SK-N-SH treated with all-trans-retinoic acid at 6 μM for 48 hours (cell line): ENCODE data around the gene SMARCA4.

ENCODE experiments used
- ATAC-seq: fragments of 200-7000 bp; cut with Tn5 transposase; 3 replicates; pipeline ENCODE4 v1.9.1; 2020; ENCODE audit warnings: mild to moderate bottlenecking, moderate library complexity
- BACH2 ChIP-seq: fragments of 250-450 bp; sonication (Bioruptor Pico); IDR thresholded peaks from 2 replicates; pipeline ENCODE4 v1.9.0; 2021; ENCODE audit warnings: mild to moderate bottlenecking, borderline replicate concordance
- CSDC2 ChIP-seq: fragments of 250-450 bp; sonication (Bioruptor Pico); IDR thresholded peaks from 2 replicates; pipeline ENCODE4 v1.5.0; 2020; ENCODE audit warnings: mild to moderate bottlenecking, moderate library complexity
- ESRRG ChIP-seq: fragments of 250-450 bp; sonication (Bioruptor Pico); IDR thresholded peaks from 2 replicates; pipeline ENCODE4 v1.6.1; 2021; ENCODE audit warnings: mild to moderate bottlenecking
- GLIS3 ChIP-seq: fragments of 250-450 bp; sonication (Bioruptor Pico); IDR thresholded peaks from 2 replicates; pipeline ENCODE4 v1.5.0; 2020; ENCODE audit warnings: mild to moderate bottlenecking, moderate library complexity
- OSR1 ChIP-seq: fragments of 250-450 bp; sonication (Bioruptor Pico); IDR thresholded peaks from 2 replicates; pipeline ENCODE4 v1.8.0; 2022; ENCODE audit warnings: moderate library complexity, mild to moderate bottlenecking, inconsistent platforms
- POU6F1 ChIP-seq: fragments of 250-450 bp; sonication (Bioruptor Pico); IDR thresholded peaks from 2 replicates; pipeline ENCODE4 v1.8.0; 2021; ENCODE audit warnings: low read depth, mild to moderate bottlenecking, moderate library complexity, borderline replicate concordance
- PPARA ChIP-seq: fragments of 250-450 bp; sonication (Bioruptor Pico); IDR thresholded peaks from 2 replicates; pipeline ENCODE4 v1.5.0; 2020; ENCODE audit warnings: mild to moderate bottlenecking, borderline replicate concordance
- RARB ChIP-seq: fragments of 250-450 bp; sonication (Bioruptor Pico); IDR thresholded peaks from 2 replicates; pipeline ENCODE4 v1.8.0; 2021; ENCODE audit warnings: mild to moderate bottlenecking, moderate library complexity
- SNAI2 ChIP-seq: fragments of 250-450 bp; sonication (Bioruptor Pico); IDR thresholded peaks from 2 replicates; pipeline ENCODE4 v1.5.0; 2020; ENCODE audit warnings: mild to moderate bottlenecking, moderate library complexity
- TCF4 ChIP-seq: fragments of 250-450 bp; sonication (Bioruptor Pico); IDR thresholded peaks from 2 replicates; pipeline ENCODE4 v1.8.0; 2021; ENCODE audit warnings: mild to moderate bottlenecking, moderate library complexity, borderline replicate concordance
- ZC3H10 ChIP-seq: fragments of 250-450 bp; sonication (Bioruptor Pico); IDR thresholded peaks from 2 replicates; pipeline ENCODE4 v1.5.1; 2021; ENCODE audit warnings: mild to moderate bottlenecking, moderate library complexity
- ZFP3 ChIP-seq: fragments of 250-450 bp; sonication (Bioruptor Pico); IDR thresholded peaks from 2 replicates; pipeline ENCODE4 v1.5.0; 2020; ENCODE audit warnings: mild to moderate bottlenecking, moderate library complexity
- ZNF565 ChIP-seq: fragments of 450-650 bp; formaldehyde crosslinking; conservative IDR thresholded peaks from 2 replicates; pipeline ENCODE4 v1.5.0; 2020; ENCODE audit warnings: low read depth, mild to moderate bottlenecking, moderate library complexity
- ZNF70 ChIP-seq: fragments of 450-650 bp; formaldehyde crosslinking; IDR thresholded peaks from 2 replicates; pipeline ENCODE4 v1.5.0; 2020; ENCODE audit warnings: mild to moderate bottlenecking, moderate library complexity
- TF ChIP-seq, protein P1 (sequence below): fragments of 250-450 bp; sonication (Bioruptor Pico); IDR thresholded peaks from 2 replicates; pipeline ENCODE4 v1.8.0; 2020; ENCODE audit warnings: mild to moderate bottlenecking, moderate library complexity, borderline replicate concordance
- TF ChIP-seq, protein P2 (sequence below): fragments of 250-450 bp; sonication (Bioruptor Pico); IDR thresholded peaks from 2 replicates; pipeline ENCODE4 v1.5.1; 2021; ENCODE audit warnings: mild to moderate bottlenecking, moderate library complexity
- TF ChIP-seq, protein P3 (sequence below): fragments of 250-450 bp; sonication (Bioruptor Pico); IDR thresholded peaks from 2 replicates; pipeline ENCODE4 v1.5.1; 2020; ENCODE audit warnings: low read depth, mild to moderate bottlenecking, moderate library complexity

The SMARCA4 gene

DNA sequence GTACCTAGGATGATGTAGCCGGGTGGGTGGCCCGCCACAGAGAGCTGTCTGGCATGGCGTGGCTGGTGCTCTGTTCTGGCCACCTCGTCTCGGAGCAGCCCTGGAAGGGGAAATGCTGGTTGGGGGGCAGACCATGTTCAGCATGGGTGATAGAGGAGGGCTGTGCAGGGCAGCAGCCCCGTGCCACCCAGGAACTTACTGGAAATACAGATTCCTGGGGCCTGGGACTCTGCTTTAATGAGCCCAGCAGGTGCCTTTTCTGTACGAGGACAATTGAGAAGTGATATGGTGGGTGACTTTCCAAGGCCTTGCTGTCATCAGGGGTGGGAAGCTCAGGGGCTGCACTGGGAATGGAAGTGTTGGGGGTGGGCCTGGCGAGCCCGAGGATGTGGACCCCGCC lies 24.7 kb downstream of the SMARCA4 start (continued):
- no peak for TF ChIP-seq POU6F1 (CRISPR knock-in tag)
- TF ChIP-seq ESRRG: no peak

- ATAC-seq: no peak
Measured at GRCh38 chr19:10986301-10987127, 25.7 kb downstream of the SMARCA4 start.

DNA sequence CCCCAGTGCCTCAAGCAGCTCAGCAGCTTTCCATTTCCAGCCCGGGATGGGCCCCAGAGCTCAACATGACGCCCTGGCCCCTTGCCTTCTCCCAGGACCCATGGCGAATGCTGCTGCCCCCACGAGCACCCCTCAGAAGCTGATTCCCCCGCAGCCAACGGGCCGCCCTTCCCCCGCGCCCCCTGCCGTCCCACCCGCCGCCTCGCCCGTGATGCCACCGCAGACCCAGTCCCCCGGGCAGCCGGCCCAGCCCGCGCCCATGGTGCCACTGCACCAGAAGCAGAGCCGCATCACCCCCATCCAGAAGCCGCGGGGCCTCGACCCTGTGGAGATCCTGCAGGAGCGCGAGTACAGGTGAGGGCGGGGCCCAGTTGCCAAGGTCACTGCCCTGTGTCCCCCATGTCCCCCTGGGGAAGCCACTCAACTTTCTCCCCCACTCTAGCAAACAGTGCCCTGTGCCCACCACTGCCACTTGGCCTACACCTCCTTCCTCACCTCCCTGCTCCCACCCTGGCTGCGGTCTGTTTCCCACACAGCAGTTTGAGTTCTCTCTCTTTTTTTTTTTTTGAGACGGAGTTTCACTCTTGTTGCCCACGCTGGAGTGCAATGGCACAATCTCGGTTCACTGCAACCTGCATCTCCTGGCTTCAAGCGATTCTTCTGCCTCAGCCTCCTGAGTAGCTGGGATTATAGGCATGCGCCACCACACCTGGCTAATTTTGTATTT lies 26.9 kb downstream of the SMARCA4 start:
- no peak for ATAC-seq
- TF ChIP-seq GLIS3 (CRISPR knock-in tag): no peak
- no peak for TF ChIP-seq TCF4 (CRISPR knock-in tag)
- no peak for TF ChIP-seq OSR1
- TF ChIP-seq ZNF70 (CRISPR knock-in tag): no peak
- no peak for TF ChIP-seq ZFP3 (CRISPR knock-in tag)
- TF ChIP-seq ZNF565 (CRISPR knock-in tag): no peak
- TF ChIP-seq BACH2 (CRISPR knock-in tag): no peak

More at GRCh38 chr19:10986301-10987127, 25.7 kb downstream of the SMARCA4 start:
- no peak for TF ChIP-seq BACH2 (CRISPR knock-in tag)
- no peak for TF ChIP-seq PPARA (CRISPR knock-in tag)
- TF ChIP-seq RARB (CRISPR knock-in tag): no peak
- TF ChIP-seq, protein P1, sequence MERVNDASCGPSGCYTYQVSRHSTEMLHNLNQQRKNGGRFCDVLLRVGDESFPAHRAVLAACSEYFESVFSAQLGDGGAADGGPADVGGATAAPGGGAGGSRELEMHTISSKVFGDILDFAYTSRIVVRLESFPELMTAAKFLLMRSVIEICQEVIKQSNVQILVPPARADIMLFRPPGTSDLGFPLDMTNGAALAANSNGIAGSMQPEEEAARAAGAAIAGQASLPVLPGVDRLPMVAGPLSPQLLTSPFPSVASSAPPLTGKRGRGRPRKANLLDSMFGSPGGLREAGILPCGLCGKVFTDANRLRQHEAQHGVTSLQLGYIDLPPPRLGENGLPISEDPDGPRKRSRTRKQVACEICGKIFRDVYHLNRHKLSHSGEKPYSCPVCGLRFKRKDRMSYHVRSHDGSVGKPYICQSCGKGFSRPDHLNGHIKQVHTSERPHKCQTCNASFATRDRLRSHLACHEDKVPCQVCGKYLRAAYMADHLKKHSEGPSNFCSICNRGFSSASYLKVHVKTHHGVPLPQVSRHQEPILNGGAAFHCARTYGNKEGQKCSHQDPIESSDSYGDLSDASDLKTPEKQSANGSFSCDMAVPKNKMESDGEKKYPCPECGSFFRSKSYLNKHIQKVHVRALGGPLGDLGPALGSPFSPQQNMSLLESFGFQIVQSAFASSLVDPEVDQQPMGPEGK (CRISPR knock-in tag): no peak
- TF ChIP-seq OSR1: no peak
- no peak for TF ChIP-seq ZC3H10 (CRISPR knock-in tag)
- TF ChIP-seq SNAI2 (CRISPR knock-in tag): no peak
- TF ChIP-seq, protein P2, sequence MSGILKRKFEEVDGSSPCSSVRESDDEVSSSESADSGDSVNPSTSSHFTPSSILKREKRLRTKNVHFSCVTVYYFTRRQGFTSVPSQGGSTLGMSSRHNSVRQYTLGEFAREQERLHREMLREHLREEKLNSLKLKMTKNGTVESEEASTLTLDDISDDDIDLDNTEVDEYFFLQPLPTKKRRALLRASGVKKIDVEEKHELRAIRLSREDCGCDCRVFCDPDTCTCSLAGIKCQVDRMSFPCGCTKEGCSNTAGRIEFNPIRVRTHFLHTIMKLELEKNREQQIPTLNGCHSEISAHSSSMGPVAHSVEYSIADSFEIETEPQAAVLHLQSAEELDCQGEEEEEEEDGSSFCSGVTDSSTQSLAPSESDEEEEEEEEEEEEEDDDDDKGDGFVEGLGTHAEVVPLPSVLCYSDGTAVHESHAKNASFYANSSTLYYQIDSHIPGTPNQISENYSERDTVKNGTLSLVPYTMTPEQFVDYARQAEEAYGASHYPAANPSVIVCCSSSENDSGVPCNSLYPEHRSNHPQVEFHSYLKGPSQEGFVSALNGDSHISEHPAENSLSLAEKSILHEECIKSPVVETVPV (CRISPR knock-in tag): no peak
- no peak for TF ChIP-seq CSDC2
- TF ChIP-seq, protein P3, sequence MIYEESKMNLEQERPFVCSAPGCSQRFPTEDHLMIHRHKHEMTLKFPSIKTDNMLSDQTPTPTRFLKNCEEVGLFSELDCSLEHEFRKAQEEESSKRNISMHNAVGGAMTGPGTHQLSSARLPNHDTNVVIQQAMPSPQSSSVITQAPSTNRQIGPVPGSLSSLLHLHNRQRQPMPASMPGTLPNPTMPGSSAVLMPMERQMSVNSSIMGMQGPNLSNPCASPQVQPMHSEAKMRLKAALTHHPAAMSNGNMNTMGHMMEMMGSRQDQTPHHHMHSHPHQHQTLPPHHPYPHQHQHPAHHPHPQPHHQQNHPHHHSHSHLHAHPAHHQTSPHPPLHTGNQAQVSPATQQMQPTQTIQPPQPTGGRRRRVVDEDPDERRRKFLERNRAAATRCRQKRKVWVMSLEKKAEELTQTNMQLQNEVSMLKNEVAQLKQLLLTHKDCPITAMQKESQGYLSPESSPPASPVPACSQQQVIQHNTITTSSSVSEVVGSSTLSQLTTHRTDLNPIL (CRISPR knock-in tag): no peak
- TF ChIP-seq GLIS3 (CRISPR knock-in tag): no peak
- no peak for TF ChIP-seq ZFP3 (CRISPR knock-in tag)

- ATAC-seq: no peak
- TF ChIP-seq, protein P1 (CRISPR knock-in tag): no peak
- TF ChIP-seq, all 23 proteins: peak for 0
Measured at GRCh38 chr19:10988380-10988779, 27.6 kb downstream of the SMARCA4 start.
